PFSK-1 (cell line): ENCODE data around the gene DAAM1.

ENCODE experiments used
- FOXP2 ChIP-seq: optimal IDR thresholded peaks from 2 replicates; pipeline ENCODE3; 2011; ENCODE audit warnings: borderline replicate concordance, control low read depth, inconsistent platforms; ENCODE audit not compliant: insufficient read depth; ENCODE audit errors: extremely low read length, extremely low read depth
- POLR2AphosphoS5 ChIP-seq: IDR thresholded peaks from 2 replicates; pipeline ENCODE4 v1.6.1; 2012; ENCODE audit warnings: low read depth, mild to moderate bottlenecking, control low read depth, low read length, moderate library complexity
- REST ChIP-seq, 2 experiments: IDR thresholded peaks; 2 replicates each; pipeline versions ENCODE4 v1.6.1 to v1.8.0; 2011 to 2012; ENCODE audit warnings: low read depth in 2 of 2, low read length in 2 of 2, control low read depth in 1 of 2, inconsistent platforms in 1 of 2, mild to moderate bottlenecking in 1 of 2, moderate library complexity in 1 of 2; ENCODE audit not compliant: insufficient read depth in 1 of 2
- SIN3A ChIP-seq: IDR thresholded peaks from 2 replicates; pipeline ENCODE4 v1.6.1; 2012; ENCODE audit warnings: mild to moderate bottlenecking, low read length, moderate library complexity, borderline replicate concordance; ENCODE audit not compliant: insufficient read depth
- TAF1 ChIP-seq: IDR thresholded peaks from 2 replicates; pipeline ENCODE4 v1.6.1; 2012; ENCODE audit warnings: low read length, control low read depth, borderline replicate concordance; ENCODE audit not compliant: insufficient read depth

Gene DAAM1

GRCh38 chr14:59161561-59162175 lies 26.8 kb upstream of the DAAM1 start:
- no peak for TF ChIP-seq REST (IDR thresholded peaks at IDR 0.05; ENCODE audit: insufficient read depth in 1 of 2, low read depth in 2 of 2, low read length in 2 of 2)
- no peak for TF ChIP-seq FOXP2
- no peak for TF ChIP-seq TAF1
- TF ChIP-seq POLR2AphosphoS5: no peak
- no peak for TF ChIP-seq SIN3A

GRCh38 chr14:59166258-59166657 lies 22.2 kb upstream of the DAAM1 start:
- TF ChIP-seq REST (IDR thresholded peaks at IDR 0.05; ENCODE audit: insufficient read depth in 1 of 2, low read depth in 2 of 2, low read length in 2 of 2): no peak
- no peak for TF ChIP-seq TAF1
- TF ChIP-seq POLR2AphosphoS5: no peak
- TF ChIP-seq SIN3A: no peak
- no peak for TF ChIP-seq FOXP2

- TF ChIP-seq FOXP2 (no peak), SIN3A (no peak), REST (IDR thresholded peaks at IDR 0.05; ENCODE audit: insufficient read depth in 1 of 2, low read depth in 2 of 2, low read length in 2 of 2) (no peak), TAF1 (no peak), POLR2AphosphoS5 (no peak)
Observed at GRCh38 chr14:59175404-59175803, 13.1 kb upstream of the DAAM1 start.

GRCh38 chr14:59176765-59177164 lies 11.7 kb upstream of the DAAM1 start:
- TF ChIP-seq TAF1 (no peak), FOXP2 (no peak), SIN3A (no peak), REST (IDR thresholded peaks at IDR 0.05; ENCODE audit: insufficient read depth in 1 of 2, low read depth in 2 of 2, low read length in 2 of 2) (no peak), POLR2AphosphoS5 (no peak)

GRCh38 chr14:59177262-59177661 lies 11.2 kb upstream of the DAAM1 start:
- TF ChIP-seq POLR2AphosphoS5: no peak
- TF ChIP-seq FOXP2: no peak
- no peak for TF ChIP-seq SIN3A
- TF ChIP-seq TAF1: no peak
- TF ChIP-seq REST (IDR thresholded peaks at IDR 0.05; ENCODE audit: insufficient read depth in 1 of 2, low read depth in 2 of 2, low read length in 2 of 2): no peak
